GM23338 (cell line): ENCODE measurements around the gene PWP2.
"Not testable (repeated sequence)": the region's sequence is repeated elsewhere in the genome, so short reads cannot be mapped to it uniquely, and the experiment has no call there.

Experiments
- CREB1 ChIP-seq: fragments of 250-450 bp; sonication (Bioruptor Pico); IDR thresholded peaks from 2 replicates; pipeline ENCODE4 v1.5.0; 2020; ENCODE audit warnings: low read depth, mild to moderate bottlenecking, moderate library complexity
- EZH2 ChIP-seq: fragments of 200-600 bp; sonication (generic); IDR thresholded peaks from one replicate; pipeline ENCODE4 v1.8.0; 2017; ENCODE audit warnings: antibody characterized with exemption, mild to moderate bottlenecking, low read depth; ENCODE audit not compliant: unreplicated experiment
- EZH2phosphoT487 ChIP-seq: fragments of 200-600 bp; sonication (generic); IDR thresholded peaks from one replicate; pipeline ENCODE4 v1.8.1; 2018; ENCODE audit warnings: antibody characterized with exemption; ENCODE audit not compliant: unreplicated experiment
- JUNB ChIP-seq: IDR thresholded peaks from one replicate; pipeline ENCODE4 v1.6.1; 2016; ENCODE audit warnings: antibody characterized with exemption; ENCODE audit not compliant: unreplicated experiment
- NANOG ChIP-seq: IDR thresholded peaks from 2 replicates; pipeline ENCODE4 v1.6.1; 2016; ENCODE audit warnings: antibody characterized with exemption, borderline replicate concordance
- POLR2AphosphoS5 ChIP-seq: IDR thresholded peaks from 2 replicates; pipeline ENCODE4 v1.6.1; 2016; ENCODE audit warnings: antibody characterized with exemption, low read depth
- REST ChIP-seq: IDR thresholded peaks from one replicate; pipeline ENCODE4 v1.6.1; 2018; ENCODE audit warnings: antibody characterized with exemption; ENCODE audit not compliant: unreplicated experiment
- STAT1 ChIP-seq: IDR thresholded peaks from one replicate; pipeline ENCODE4 v1.6.1; 2016; ENCODE audit warnings: antibody characterized with exemption; ENCODE audit not compliant: unreplicated experiment
- ZNF114 ChIP-seq: fragments of 250-450 bp; sonication (Bioruptor Pico); IDR thresholded peaks from 2 replicates; pipeline ENCODE4 v1.5.0; 2020; ENCODE audit warnings: mild to moderate bottlenecking, moderate library complexity
- ZNF462 ChIP-seq: fragments of 250-450 bp; sonication (Bioruptor Pico); IDR thresholded peaks from 2 replicates; pipeline ENCODE4 v1.5.0; 2020; ENCODE audit warnings: mild to moderate bottlenecking, moderate library complexity
- TF ChIP-seq, protein P1 (sequence below), 2 experiments: fragments of 200-600 bp in 1 of 2; sonication (generic) in 1 of 2; conservative IDR thresholded peaks; 2 replicates each; pipeline versions ENCODE4 v1.5.1 to v1.6.1; 2016 to 2017; ENCODE audit warnings: antibody characterized with exemption in 2 of 2, low read depth in 2 of 2, mild to moderate bottlenecking in 2 of 2, moderate library complexity in 1 of 2
- TF ChIP-seq, protein P2 (sequence below): IDR thresholded peaks from 2 replicates; pipeline ENCODE4 v1.6.1; 2016; ENCODE audit warnings: antibody characterized with exemption

GRCh38 chr21:44127827-44128226, 20.6 kb downstream of the PWP2 start:
- TF ChIP-seq, protein P1, sequence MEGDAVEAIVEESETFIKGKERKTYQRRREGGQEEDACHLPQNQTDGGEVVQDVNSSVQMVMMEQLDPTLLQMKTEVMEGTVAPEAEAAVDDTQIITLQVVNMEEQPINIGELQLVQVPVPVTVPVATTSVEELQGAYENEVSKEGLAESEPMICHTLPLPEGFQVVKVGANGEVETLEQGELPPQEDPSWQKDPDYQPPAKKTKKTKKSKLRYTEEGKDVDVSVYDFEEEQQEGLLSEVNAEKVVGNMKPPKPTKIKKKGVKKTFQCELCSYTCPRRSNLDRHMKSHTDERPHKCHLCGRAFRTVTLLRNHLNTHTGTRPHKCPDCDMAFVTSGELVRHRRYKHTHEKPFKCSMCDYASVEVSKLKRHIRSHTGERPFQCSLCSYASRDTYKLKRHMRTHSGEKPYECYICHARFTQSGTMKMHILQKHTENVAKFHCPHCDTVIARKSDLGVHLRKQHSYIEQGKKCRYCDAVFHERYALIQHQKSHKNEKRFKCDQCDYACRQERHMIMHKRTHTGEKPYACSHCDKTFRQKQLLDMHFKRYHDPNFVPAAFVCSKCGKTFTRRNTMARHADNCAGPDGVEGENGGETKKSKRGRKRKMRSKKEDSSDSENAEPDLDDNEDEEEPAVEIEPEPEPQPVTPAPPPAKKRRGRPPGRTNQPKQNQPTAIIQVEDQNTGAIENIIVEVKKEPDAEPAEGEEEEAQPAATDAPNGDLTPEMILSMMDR (conservative IDR thresholded peaks at IDR 0.05; ENCODE audit: low read depth in 2 of 2): not testable (repeated sequence)
- not testable (repeated sequence) for TF ChIP-seq CREB1 (CRISPR knock-in tag); EZH2; REST; POLR2AphosphoS5; JUNB; EZH2phosphoT487; ZNF114 (CRISPR knock-in tag); STAT1; NANOG; ZNF462 (CRISPR knock-in tag)
- TF ChIP-seq, protein P2, sequence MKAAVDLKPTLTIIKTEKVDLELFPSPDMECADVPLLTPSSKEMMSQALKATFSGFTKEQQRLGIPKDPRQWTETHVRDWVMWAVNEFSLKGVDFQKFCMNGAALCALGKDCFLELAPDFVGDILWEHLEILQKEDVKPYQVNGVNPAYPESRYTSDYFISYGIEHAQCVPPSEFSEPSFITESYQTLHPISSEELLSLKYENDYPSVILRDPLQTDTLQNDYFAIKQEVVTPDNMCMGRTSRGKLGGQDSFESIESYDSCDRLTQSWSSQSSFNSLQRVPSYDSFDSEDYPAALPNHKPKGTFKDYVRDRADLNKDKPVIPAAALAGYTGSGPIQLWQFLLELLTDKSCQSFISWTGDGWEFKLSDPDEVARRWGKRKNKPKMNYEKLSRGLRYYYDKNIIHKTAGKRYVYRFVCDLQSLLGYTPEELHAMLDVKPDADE: not testable (repeated sequence)
